ENCODE results near the gene THOC2.

Gene THOC2

GRCh38 chrX:123570011-123570590, 162.8 kb downstream of the THOC2 start:
- DNase-seq (ENCODE audit: low read depth in 2 of 2) = no peak

DNA sequence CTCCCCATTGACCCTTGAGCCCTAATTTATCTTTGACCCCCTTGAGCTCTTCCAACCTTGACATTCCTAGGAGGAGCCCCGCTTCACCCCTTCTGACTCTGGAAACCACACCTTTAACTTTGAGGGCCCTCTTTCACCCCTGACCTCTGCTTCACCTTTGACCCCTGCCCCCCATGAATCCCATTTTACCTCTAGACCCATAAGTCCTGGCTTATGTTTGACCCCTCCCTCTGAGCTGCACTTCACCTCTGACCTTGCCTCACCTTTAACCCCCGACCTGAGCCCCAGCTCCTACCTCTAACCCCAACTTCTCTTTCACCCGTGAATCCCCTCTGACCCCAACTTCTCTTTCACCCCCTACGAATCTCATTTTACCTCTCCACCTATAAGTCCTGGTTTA, 169.7 kb downstream of the THOC2 start:
- no peak for DNase-seq (ENCODE audit: low read depth in 2 of 2)

- DNase-seq (ENCODE audit: low read depth in 2 of 2) = no peak
These were observed 170.3 kb downstream of the THOC2 start for GRCh38 chrX:123562342-123563146.

DNA sequence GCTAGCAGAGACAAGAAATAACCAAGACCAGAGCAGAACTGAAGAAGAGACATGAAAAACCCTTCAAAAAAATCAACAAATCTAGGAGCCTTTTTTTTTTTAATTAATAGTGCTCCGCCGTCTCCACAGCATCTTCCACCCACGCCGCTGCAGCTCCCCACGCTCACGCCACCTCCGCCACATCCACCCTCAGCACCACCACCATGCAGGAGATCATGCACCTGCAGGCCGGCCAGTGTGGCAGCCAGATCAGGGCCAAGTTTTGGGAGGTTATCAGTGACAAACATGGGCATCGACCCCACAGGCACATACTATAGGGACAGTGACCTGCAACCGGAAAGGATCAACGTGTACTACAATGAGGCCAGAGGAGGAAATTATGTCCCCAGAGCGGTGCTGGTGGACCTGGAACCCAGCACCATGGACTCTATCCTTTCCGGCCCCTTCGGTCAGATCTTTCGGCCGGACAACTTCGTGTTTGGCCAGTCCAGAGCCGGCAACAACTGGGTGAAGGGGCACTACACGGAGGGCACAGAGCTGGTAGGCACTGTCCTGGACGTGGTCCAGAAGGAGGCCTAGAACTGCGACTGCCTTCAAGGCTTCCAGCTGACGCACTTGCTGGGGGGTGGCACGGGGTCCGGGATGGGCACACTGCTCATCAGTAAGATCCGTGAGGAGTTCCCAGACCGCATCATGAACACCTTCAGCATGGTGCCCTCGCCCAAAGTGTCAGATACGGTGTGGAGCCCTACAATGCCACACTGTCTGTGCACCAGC, 171.2 kb downstream of the THOC2 start:
- no peak for DNase-seq (ENCODE audit: low read depth in 2 of 2)

GRCh38 chrX:123550829-123551228, 182.0 kb downstream of the THOC2 start:
- DNase-seq (ENCODE audit: low read depth in 2 of 2) = no peak

All from fibroblast of skin of left quadriceps (primary cell).